AG10803 (cell line): ENCODE results near the gene CTDSP2.
"Not testable (repeated sequence)": the region's sequence is repeated elsewhere in the genome, so short reads cannot be mapped to it uniquely, and the experiment has no call there.

Source experiments
- DNase-seq: peaks from one replicate; pipeline ENCODE4 v3.0.0; 2010; ENCODE audit warnings: low read depth
- H3K4me3 ChIP-seq: 2 replicates; pipeline ENCODE4 v1.5.1; 2011; ENCODE audit warnings: mild to moderate bottlenecking, low read length, control low read depth
- CTCF ChIP-seq: conservative IDR thresholded peaks from 2 replicates; pipeline ENCODE4 v1.5.1; 2011; ENCODE audit warnings: mild to moderate bottlenecking, low read length, control low read depth, inconsistent platforms

The CTDSP2 gene

GRCh38 chr12:57881475-57881874, 34.9 kb upstream of the CTDSP2 start:
- no peak for TF ChIP-seq CTCF
- DNase-seq = no peak
- no peak overlapping the region for H3K4me3 ChIP-seq

- H3K4me3 ChIP-seq = not testable (repeated sequence)
- peak; percentile 61 for DNase-seq
Measured at GRCh38 chr12:57881035-57881434, 34.5 kb upstream of the CTDSP2 start.

- no peak for DNase-seq
- TF ChIP-seq CTCF = no peak
- H3K4me3 ChIP-seq = no peak overlapping the region
Measured at GRCh38 chr12:57877876-57878275, 31.3 kb upstream of the CTDSP2 start.

- no peak for DNase-seq
- no peak for TF ChIP-seq CTCF
- H3K4me3 ChIP-seq = no peak overlapping the region
Measured at GRCh38 chr12:57875753-57876547, 29.4 kb upstream of the CTDSP2 start.

- no peak overlapping the region for H3K4me3 ChIP-seq
- TF ChIP-seq CTCF = no peak
- DNase-seq = no peak
Measured at GRCh38 chr12:57874166-57875108, 27.9 kb upstream of the CTDSP2 start.

GRCh38 chr12:57872362-57872761, 25.8 kb upstream of the CTDSP2 start:
- no peak for DNase-seq
- no peak for TF ChIP-seq CTCF
- H3K4me3 ChIP-seq = no peak overlapping the region

- no peak for DNase-seq
- H3K4me3 ChIP-seq = no peak overlapping the region
- TF ChIP-seq CTCF = no peak
Measured at GRCh38 chr12:57869927-57870318, 23.4 kb upstream of the CTDSP2 start.
